Uterus (tissue), 4 donors: Measurements from ENCODE around the gene FNBP1L. TPM values are rescaled to one million over a fixed set of nuclear protein-coding genes. Genes with fewer than 3 reads are reported as not detected.

Experiments used
- DNase-seq, 2 donors: peaks; one replicate each; pipeline ENCODE4 v3.0.0-alpha.2; 2019 to 2020
- H3K27ac ChIP-seq, 2 donors: fragments of 200-600 bp; sonication (generic); 1 replicate in 1 of 2; 2 replicates in 1 of 2; pipeline ENCODE4 v1.5.1; 2016 to 2018
- H3K27me3 ChIP-seq, 2 donors: fragments of 200-600 bp; sonication (generic); one replicate each; pipeline ENCODE4 v1.5.1; 2018 to 2019; ENCODE audit warnings: control low read depth in 1 of 2
- H3K36me3 ChIP-seq, 2 donors: fragments of 200-600 bp; sonication (generic); one replicate each; pipeline ENCODE4 v1.5.1; 2019; ENCODE audit warnings: control low read depth in 1 of 2
- H3K4me1 ChIP-seq, 2 donors: fragments of 200-600 bp; sonication (generic); one replicate each; pipeline ENCODE4 v1.5.1; 2018 to 2019; ENCODE audit warnings: control low read depth in 1 of 2
- H3K4me3 ChIP-seq, 2 donors: fragments of 200-600 bp; sonication (generic); 1 replicate in 1 of 2; 2 replicates in 1 of 2; pipeline ENCODE4 v1.5.1; 2018 to 2019; ENCODE audit warnings: mild to moderate bottlenecking in 1 of 2
- H3K9me3 ChIP-seq, 2 donors: fragments of 200-600 bp; sonication (generic); one replicate each; pipeline ENCODE4 v1.5.1; 2019; ENCODE audit warnings: control low read depth in 1 of 2
- POLR2A ChIP-seq, 2 donors: fragments of 450-650 bp; IDR thresholded peaks; one replicate each; pipeline ENCODE4 v1.6.1; 2016; ENCODE audit warnings: antibody characterized with exemption in 2 of 2, mild to moderate bottlenecking in 1 of 2, moderate library complexity in 1 of 2
- intact Hi-C: fragments of 100-400 bp; cut with DNase I; formaldehyde crosslinking; loops from one replicate; pipeline ENCODE4 v1.15.1; 2023; ENCODE audit warnings: low total_unique reads
- total RNA-seq, 4 donors: library from RNA; depleted of rRNA in 3 of 4; stranded (reverse); fragments of >200 nt in 3 of 4; gene quantifications; one replicate each; pipeline versions ENCODE4 v1.1.0 to v1.2.4, GENCODE V29; 2014 to 2023
- TF ChIP-seq, protein P1 (sequence below), 4 experiments: fragments of 200-600 bp in 2 of 4; fragments of 450-650 bp in 2 of 4; sonication (generic) in 2 of 4; IDR thresholded peaks; one replicate each; pipeline ENCODE4 v1.5.1; 2016 to 2019; ENCODE audit warnings: antibody characterized with exemption in 4 of 4, mild to moderate bottlenecking in 2 of 4, moderate library complexity in 1 of 4
- donor health status: DM: yes; HTN: yes; CAD: no.

FNBP1L gene
- total RNA-seq, 4 donors from 2014 or later, result 14.9 to 88.1 (median 23.0) TPM

DNA sequence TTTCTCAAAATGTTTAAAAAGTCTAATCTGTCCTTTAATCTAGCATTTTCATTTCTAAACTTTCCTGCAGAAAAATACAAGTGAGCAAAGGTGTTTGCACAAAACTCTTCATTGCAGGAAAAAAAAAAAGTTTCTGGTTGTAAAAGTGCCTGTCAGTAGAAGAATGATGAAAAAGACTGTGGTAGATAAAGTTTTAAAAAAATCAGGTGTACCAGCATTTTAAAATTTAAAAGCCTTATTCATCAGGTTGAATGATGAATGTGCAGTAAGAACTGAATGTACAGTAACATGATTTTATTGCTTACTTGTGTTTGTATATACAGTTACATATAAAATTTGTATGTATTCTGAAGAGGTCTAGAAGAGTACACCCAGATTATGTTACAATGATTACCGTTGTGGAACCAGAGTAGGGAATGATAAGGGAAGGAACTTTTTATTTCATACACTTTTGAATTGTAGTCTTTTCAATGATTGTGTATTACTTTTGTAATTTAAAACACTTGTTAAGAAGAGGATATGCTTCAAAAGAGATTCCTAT, 54.0 kb downstream of the FNBP1L start:
- Histone ChIP-seq H3K4me1 (no peaks in the 10 kb centered on the region), H3K27me3 (no peaks in the 10 kb centered on the region), H3K4me3 (no peak overlapping the region), H3K27ac (no peak overlapping the region), H3K36me3 (no peaks in the 10 kb centered on the region), H3K9me3 (no peaks in the 10 kb centered on the region)
- TF ChIP-seq POLR2A (IDR thresholded peaks at IDR 0.05), result no peak
- TF ChIP-seq, protein P1, sequence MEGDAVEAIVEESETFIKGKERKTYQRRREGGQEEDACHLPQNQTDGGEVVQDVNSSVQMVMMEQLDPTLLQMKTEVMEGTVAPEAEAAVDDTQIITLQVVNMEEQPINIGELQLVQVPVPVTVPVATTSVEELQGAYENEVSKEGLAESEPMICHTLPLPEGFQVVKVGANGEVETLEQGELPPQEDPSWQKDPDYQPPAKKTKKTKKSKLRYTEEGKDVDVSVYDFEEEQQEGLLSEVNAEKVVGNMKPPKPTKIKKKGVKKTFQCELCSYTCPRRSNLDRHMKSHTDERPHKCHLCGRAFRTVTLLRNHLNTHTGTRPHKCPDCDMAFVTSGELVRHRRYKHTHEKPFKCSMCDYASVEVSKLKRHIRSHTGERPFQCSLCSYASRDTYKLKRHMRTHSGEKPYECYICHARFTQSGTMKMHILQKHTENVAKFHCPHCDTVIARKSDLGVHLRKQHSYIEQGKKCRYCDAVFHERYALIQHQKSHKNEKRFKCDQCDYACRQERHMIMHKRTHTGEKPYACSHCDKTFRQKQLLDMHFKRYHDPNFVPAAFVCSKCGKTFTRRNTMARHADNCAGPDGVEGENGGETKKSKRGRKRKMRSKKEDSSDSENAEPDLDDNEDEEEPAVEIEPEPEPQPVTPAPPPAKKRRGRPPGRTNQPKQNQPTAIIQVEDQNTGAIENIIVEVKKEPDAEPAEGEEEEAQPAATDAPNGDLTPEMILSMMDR (IDR thresholded peaks at IDR 0.05), result no peak
- no peak for DNase-seq
- intact Hi-C loops, result no loop called here

DNA sequence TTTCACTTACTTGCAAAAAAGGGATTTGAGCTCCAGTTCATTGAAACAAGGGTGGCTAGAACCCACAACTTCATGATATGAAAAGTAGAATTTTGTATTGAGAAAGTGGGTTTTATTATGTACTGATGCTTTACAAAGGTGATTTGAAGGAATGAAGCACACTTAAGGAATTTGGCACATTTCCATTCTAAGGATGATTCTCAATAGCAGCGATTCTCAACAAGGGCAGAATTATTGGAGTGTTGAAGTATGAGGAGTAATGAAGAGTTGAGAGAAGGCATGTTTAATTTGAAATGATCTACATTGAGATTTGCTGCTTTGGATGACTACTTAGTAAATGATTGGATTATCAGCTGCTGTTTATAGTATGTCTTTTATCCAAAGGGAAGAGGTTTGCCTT, 54.7 kb downstream of the FNBP1L start:
- TF ChIP-seq, protein P1 (IDR thresholded peaks at IDR 0.05), result no peak
- no peak for TF ChIP-seq POLR2A (IDR thresholded peaks at IDR 0.05)
- DNase-seq, result no peak
- Histone ChIP-seq H3K36me3 (no peaks in the 10 kb centered on the region), H3K4me1 (no peaks in the 10 kb centered on the region), H3K27ac (no peak overlapping the region), H3K9me3 (no peaks in the 10 kb centered on the region), H3K27me3 (no peaks in the 10 kb centered on the region), H3K4me3 (no peak overlapping the region)
- intact Hi-C loops, result no loop called here

- no peak for TF ChIP-seq POLR2A (IDR thresholded peaks at IDR 0.05)
- TF ChIP-seq, protein P1 (IDR thresholded peaks at IDR 0.05), result no peak
- Histone ChIP-seq H3K4me1 (no peaks in the 10 kb centered on the region), H3K4me3 (no peak overlapping the region), H3K36me3 (no peaks in the 10 kb centered on the region), H3K9me3 (no peaks in the 10 kb centered on the region), H3K27ac (no peak overlapping the region), H3K27me3 (no peaks in the 10 kb centered on the region)
- intact Hi-C loops, result no loop called here
- DNase-seq, result no peak
Observed at GRCh38 chr1:93503163-93503562, 55.2 kb downstream of the FNBP1L start.

DNA sequence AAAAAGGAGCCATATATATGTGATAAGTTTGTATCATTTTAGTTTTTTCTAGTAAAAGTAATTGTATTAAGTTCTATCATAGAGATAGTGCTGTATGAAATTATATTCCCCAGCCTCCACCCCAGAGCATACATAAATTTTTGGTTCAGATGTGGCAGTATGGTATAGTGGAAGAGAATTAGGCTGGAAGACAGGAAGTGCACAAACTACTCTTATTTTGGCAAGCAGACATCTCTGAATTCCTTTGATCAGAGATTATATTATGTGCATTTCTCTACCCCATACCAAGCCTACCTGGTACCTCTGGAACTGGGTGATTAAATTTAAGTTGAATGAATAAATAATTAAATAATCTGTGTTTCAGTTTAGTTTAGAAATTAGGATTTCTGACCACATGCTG, 55.9 kb downstream of the FNBP1L start:
- Histone ChIP-seq H3K36me3 (no peaks in the 10 kb centered on the region), H3K9me3 (no peaks in the 10 kb centered on the region), H3K27ac (no peak overlapping the region), H3K4me3 (no peak overlapping the region), H3K27me3 (no peaks in the 10 kb centered on the region), H3K4me1 (no peaks in the 10 kb centered on the region)
- DNase-seq, result no peak
- intact Hi-C loops, result no loop called here
- TF ChIP-seq, protein P1 (IDR thresholded peaks at IDR 0.05), result no peak
- TF ChIP-seq POLR2A (IDR thresholded peaks at IDR 0.05), result no peak

GRCh38 chr1:93504247-93505033, 56.5 kb downstream of the FNBP1L start:
- no peaks in the 10 kb centered on the region for H3K27me3 ChIP-seq
- no peaks in the 10 kb centered on the region for H3K4me1 ChIP-seq
- H3K9me3 ChIP-seq, result no peaks in the 10 kb centered on the region
- no peaks in the 10 kb centered on the region for H3K36me3 ChIP-seq
- DNase-seq, result no peak
- no peak overlapping the region for H3K4me3 ChIP-seq
- H3K27ac ChIP-seq, result no peak overlapping the region
- TF ChIP-seq POLR2A (IDR thresholded peaks at IDR 0.05), result no peak
- TF ChIP-seq, protein P1 (IDR thresholded peaks at IDR 0.05), result no peak
- intact Hi-C loops, result no loop called here
